IPS DF 19.7 (cell line): ENCODE results near the gene CEACAM8.
A peak's percentile ranks its signal among the peaks of the same experiment; 100 is the strongest.
"Not testable (repeated sequence)": the region's sequence is repeated elsewhere in the genome, so short reads cannot be mapped to it uniquely, and the experiment has no call there.

ENCODE experiments used
- DNase-seq: peaks from one replicate; pipeline ENCODE4 v3.0.0-alpha.2; 2013; ENCODE audit warnings: low read depth, low spot score

CEACAM8 gene

GRCh38 chr19:42594617-42595489 lies at the start of gene CEACAM8:
Gene CEACAM8, minus strand, starts transcription at chr19:42594924. Its CDS starts 96 bp downstream, at chr19:42594828.
- no peak for DNase-seq

DNA sequence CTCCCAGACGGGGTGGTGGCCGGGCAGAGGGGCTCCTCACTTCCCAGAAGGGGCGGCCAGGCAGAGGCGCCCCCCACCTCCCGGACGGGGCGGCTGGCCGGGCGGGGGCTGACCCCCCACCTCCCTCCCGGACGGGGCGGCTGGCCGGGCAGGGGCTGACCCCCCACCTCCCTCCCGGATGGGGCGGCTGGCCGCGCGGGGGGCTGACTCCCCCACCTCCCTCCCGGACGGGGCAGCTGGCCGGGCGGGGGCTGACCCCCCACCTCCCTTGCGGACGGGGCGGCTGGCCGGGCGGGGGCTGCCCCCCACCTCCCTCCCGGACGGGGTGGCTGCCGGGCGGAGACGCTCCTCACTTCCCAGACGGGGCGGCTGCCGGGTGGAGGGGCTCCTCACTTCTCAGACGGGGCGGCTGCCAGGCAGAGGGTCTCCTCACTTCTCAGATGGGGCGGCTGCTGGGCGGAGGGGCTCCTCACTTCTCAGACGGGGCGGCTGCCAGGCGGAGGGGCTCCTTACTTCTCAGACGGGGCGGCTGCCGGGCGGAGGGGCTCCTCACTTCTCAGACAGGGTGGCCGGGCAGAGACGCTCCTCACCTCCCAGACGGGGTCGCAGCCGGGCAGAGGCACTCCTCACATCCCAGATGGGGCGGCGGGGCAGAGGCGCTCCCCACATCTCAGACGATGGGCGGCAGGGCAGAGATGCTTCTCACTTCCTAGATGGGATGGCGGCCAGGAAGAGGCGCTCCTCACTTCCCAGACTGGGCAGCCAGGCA lies 44.8 kb upstream of the CEACAM8 start:
- not testable (repeated sequence) for DNase-seq

DNA sequence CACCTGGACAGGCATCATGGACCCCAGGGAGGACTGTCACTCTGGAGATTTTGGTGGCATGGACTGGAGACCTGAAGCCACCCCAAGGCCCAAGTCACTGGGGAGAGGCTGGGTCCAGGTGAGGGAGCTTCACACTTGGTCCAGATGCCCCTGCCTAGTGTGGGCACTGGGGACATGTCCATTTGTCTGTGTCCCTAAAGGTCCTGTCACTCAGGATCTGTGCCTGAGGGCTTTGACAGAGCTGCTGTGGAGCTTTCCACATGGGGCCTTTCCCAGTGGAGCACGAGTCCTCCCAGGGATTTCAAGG lies 40.5 kb upstream of the CEACAM8 start:
- no peak for DNase-seq

- DNase-seq: no peak
These were observed 39.9 kb upstream of the CEACAM8 start for GRCh38 chr19:42634409-42635232.

- DNase-seq: no peak
These were observed 34.5 kb upstream of the CEACAM8 start for GRCh38 chr19:42629191-42629590.

- no peak for DNase-seq
These were observed 33.9 kb upstream of the CEACAM8 start for GRCh38 chr19:42628411-42629140.

DNA sequence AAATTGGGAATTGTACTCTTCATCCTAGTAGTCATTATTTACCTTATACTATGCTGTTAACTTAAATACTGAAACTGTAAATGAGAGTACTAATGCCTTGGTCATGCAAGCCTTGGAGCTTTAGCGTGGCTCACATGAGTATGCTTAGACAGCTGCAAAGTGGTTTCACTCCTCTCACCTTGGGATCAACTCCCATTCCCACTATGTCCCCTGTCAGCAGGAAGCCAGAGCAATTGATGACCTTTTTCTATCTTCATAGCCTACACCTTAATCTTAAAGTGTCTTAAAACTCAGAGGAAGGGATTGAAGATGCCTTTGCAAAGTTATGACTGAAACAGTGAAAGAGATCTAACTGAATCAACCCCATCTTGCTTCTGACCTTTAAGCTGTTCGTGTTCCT lies 33.2 kb upstream of the CEACAM8 start:
- DNase-seq: no peak

GRCh38 chr19:42626181-42626580 lies 31.5 kb upstream of the CEACAM8 start:
- DNase-seq: no peak

- no peak for DNase-seq
These were observed 24.5 kb upstream of the CEACAM8 start for GRCh38 chr19:42619271-42619670.

- no peak for DNase-seq
These were observed 18.9 kb upstream of the CEACAM8 start for GRCh38 chr19:42613666-42614065.

DNA sequence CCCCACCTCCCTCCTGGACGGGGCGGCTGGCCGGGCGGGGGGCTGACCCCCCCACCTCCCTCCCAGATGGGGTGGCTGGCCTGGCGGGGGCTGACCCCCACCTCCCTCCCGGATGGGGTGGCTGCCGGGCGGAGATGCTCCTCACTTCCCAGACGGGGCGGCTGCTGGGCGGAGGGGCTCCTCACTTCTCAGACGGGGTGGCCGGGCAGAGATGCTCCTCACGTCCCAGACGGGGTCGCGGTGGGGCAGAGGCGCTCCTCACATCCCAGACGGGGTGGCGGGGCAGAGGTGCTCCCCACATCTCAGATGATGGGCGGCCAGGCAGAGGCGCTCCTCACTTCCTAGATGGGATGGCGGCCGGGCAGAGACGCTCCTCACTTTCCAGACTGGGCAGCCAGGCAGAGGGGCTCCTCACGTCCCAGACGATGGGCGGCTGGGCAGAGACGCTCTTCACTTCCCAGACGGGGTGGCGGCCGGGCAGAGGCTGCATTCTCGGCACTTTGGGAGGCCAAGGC lies 15.7 kb upstream of the CEACAM8 start:
- not testable (repeated sequence) for DNase-seq

DNA sequence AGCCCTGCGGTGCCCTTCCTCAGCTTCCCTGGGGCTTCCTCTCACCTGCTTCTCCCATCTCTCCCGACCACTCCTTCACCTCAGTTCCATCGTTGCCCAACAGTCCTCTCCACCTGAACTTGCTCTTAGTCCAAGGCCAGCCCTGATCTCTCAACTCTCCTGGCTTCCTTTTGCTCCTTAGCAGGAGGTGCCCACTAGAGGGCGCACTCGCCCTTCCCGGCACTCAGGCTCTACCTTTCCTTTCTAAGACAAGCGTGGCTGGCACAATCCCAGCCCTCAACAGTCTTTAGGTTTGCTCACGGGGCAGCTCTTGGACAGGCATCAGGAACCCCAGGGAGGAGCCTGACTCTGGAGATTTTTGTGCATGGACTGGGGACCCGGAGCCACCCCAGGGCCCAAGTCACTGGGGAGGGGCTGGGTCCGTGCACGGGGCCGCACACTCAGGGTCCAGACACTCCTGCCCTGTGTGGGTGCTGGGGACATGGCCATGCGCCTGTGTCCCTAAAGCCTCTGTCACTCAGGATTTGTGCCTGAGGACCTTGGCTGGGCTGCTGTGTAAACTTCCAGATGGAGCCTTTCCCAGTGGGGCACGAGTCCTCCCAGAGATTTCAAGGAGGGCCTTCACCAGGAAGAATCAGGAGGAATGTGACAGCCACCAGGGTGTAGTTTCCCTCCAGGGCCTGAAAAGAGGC lies 12.1 kb upstream of the CEACAM8 start:
- peak; percentile 28 for DNase-seq

- no peak for DNase-seq
These were observed 7.2 kb upstream of the CEACAM8 start for GRCh38 chr19:42601811-42602443.

DNA sequence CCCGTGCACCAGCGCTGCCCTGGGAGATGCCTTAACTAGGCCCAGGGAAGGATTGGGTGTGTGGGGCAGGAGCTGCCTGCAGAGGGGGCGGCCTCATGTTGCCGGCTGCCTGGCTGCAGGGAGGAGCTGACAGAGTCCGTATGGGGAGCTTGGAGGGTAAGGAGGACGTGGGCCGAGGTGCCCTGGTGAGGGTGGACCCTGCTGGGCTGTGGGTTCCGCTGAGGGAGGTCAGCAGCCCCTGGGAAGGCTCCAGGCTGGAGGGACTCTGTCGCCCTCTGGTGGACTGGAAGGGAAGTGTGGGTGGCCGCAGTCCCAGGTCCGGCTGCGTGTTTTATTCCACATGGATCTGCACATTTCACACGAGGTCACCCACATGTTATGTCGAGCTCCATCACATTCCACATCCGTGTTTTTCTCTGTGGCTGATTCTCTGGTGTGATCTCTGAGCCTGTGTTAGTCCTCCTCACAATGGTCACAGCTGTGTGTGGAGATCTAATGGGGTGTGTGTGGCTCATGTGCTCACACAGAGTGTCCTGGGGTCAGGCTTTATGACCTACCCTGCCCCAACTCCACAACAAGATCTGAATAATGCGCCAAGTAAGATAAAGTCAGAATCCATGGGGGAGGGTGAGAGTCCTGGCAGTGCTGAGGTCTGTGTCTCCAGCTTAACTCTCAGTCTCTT lies 1.8 kb upstream of the CEACAM8 start:
- no peak for DNase-seq

DNA sequence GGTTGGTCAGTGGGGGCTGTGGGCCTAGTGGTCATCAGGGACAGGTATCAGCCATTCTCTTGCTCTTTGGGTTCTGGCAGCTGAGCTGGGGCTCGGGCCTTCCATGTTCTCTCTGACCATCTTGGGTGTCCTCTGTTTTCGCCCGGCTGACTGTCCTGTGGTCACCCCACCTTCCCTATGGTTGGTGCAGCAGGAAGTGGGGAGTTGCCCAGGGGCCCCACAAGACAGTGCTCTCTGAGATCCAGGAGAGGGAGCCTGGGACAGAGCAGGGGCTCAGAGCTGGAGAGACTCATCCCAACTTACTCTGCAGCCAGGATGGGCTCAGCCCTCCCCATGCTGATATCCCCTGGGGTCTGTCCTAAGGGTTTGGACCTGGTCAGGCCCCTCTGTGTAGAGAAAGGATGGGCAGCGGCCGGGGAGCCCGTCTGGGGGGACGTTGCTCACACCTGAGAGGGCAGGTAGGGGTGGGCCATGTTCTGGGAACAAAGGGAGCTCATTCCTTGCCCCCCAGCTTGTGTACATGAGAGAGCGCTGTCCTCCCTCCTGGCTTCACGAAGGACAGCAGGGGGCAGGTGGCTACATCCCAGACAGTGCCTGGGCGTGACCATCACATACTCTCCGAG lies 937 bp upstream of the CEACAM8 start:
- DNase-seq: no peak

DNA sequence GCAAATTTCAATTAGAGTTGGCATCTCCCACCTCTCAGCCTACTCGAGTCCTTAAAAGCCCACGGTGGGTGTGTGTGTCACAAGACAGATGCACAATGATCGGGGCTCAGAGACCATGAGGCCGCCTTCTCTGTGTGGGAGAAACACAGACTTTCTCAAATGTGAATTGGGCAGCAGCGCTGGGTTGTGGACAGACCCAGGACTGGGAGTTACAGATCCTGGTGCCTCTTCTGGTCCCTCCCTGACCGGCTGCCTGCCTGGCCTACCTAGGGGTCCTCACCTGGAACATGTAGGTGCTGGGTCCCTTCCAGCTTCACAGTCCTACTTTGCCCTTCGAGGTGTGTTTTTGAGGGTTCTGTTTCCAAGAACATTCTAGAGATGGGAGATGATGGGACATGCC lies 4.9 kb downstream of the CEACAM8 start:
- no peak for DNase-seq

GRCh38 chr19:42584466-42584865 lies 10.3 kb downstream of the CEACAM8 start:
- DNase-seq: no peak

GRCh38 chr19:42577016-42577415 lies 17.7 kb downstream of the CEACAM8 start:
- DNase-seq: no peak

- DNase-seq: no peak
These were observed 18.5 kb downstream of the CEACAM8 start for GRCh38 chr19:42576241-42576640.
